ENCODE data around the gene MEP1A.
"Not testable (repeated sequence)": the region's sequence is repeated elsewhere in the genome, so short reads cannot be mapped to it uniquely, and the experiment has no call there.

Gene MEP1A

DNA sequence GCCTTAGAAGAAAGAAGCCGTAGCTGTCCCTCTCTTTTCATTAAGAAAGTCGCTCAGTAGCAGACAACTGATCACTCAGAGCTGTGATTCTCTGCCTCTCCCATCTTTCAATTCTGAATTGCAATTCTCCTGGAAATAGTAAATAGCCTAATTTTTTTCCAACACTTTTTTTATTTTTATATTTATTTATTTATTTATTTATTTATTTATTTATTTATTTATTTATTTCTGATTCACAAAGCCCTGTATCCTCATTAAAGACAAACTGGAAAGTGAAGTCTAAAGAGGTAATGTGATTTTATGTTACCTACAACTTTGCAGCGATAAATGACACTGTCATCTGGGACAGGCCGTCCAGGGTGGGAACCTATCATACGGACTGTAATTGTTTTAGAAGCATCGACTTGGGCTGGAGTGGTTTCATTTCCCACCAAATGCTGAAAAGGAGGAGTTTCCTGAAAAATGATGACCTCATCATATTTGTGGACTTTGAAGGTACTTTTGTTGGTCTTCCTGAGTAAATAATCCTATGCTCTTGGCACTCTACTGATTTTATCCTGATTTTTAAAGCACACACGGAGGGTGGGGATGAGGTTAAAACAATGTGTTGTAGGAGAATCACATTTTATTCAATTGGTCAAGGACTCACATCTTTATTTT is 41.2 kb downstream of the MEP1A start:
- FAIRE-seq, result not testable (repeated sequence)

DNA sequence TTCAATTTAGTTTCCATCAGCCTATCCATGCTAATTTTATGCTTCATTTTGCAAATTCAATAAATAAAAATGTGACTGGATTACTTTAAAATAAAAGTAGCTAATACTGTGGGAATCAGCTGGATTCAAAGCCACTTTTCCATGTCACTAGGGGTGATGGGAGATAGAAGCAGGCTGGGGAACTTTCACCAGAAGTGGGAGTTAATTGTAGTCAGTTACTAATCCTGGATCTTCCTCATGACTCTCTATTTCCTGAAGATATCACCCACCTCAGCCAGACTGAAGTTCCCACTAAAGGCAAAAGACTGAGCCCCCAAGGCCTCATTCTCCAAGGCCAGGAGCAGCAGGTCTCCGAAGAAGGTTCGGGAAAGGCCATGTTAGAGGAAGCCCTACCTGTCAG is 41.8 kb downstream of the MEP1A start:
- FAIRE-seq, result not testable (repeated sequence)

DNA sequence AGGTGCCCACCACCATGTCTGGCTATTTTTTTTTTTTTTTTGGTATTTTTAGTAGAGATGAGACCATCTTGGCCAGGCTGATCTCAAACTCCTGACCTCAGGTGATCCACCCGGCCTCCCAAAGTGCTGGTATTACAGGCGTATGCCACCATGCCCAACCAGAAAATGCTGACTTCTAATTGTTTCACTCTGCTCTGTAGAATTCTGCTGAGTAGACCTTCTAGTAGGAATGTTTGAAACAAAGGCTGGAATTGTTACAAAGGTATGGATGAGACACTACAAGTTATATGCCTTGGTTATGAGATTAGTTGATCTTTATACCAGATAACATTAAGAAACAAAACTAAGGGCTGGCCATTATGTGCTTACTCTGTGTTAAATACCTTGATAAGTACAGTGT is 44.8 kb downstream of the MEP1A start:
- FAIRE-seq, result no peak

DNA sequence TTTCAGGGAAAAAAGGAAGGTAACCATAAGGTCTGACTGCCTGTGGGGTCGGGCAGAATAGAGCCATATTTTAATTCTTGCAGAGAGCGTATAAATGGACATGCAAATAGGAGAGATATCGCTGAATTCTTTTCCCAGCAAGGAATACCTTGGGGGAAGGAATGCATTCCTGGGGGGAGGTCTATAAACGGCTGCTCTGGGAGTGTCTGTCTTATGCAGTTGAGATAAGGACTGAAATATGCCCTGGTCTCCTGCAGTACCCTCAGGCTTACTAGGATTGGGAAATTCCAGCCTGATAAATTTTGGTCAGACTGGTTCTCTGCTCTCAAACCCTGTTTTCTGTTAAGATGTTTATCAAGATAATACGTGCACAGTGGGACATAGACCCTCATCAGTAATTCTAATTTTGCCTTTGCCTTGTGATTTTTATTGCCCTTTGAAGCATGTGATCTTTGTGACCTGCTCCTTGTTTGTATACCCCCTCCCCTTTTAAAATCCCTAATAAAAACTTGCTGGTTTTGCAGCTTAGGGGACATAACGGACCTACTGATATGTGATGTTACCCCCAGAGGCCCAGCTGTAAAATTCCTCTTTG is 49.2 kb downstream of the MEP1A start:
- not testable (repeated sequence) for FAIRE-seq

DNA sequence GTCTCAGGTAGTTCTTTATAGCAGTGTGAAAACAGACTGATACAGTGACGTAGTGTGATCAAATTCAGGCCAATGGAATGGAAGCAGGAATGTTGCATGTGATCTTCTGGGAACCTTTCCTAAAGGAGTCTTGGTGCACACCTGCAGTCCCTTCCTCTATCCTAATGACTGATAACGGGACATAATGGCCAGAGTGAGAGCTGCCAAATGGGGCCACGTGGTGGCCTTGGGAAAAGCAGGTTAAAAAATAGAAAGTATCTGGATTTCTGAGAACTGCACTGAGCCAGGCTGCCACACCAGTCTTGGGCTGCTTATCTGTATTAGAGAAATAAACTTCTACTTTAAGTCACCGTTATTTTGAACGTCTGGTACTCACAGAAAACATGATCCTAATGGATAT is 51.9 kb downstream of the MEP1A start:
- FAIRE-seq, result no peak

DNA sequence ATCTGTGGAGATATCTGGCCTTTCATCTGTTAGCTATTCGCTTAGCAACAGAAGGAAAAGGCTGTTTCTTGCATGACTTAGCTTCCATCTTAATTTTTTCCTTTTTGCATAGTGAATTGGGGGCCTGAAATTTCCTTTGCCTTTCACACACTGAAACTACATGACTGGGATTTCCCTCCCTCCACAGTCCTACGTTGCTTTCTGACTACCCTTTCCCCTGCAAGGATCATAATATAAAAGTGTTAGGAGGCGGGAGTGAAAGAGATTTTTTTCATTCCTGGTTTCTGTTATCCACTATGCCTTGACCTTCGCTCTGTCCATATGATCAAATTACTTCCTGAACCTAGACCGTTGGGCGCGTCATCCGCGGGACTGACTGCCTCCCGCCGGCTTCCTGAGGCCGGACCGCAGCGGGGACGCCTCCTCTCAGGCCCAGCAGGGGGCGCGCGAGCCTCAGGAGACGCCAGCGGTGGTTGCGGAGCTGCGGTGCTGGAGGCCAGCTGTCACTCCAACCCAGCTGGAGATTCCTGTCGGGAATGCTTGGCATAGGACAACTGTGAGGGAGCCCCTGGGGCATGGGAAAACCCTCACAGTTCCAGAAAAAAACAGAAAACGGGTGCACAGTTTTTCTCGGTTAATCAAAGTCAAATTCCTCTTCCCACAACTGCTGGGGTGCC is 55.6 kb downstream of the MEP1A start:
- FAIRE-seq, result no peak

DNA sequence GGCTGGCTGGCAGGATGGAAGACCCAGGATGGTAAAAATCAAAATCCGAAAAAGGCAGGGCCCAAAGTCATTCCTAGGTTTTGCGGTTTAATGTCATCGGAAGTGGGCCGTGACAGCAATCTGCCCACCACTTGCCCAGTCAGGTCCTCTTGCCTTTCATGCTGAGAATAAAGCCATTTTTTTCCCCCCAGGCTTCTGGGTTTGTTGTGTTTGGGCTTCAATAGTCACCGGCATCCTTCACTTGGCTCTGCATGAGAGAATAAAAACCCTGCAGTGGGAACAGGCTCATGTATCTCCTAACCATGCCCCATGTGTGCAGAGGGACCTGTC is 56.1 kb downstream of the MEP1A start:
- FAIRE-seq, result no peak

DNA sequence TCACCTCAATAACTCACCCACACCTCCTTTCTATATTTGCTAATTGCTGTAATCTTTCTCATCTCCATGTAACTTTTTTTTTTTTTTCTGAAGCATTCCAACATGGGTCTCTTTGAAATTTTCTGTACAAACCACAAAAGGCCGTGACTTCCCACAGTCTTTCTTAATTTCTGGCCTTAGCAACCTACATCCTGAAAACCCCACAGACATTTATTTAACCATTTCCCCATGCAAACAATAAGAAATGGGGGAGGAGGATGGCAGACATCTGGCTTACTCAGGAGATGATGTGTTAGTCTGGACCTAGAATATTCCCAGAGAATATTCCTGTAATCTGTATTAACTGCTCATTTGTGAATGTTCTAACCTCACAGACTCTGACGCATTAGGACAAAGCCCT is 57.6 kb downstream of the MEP1A start:
- no peak for FAIRE-seq

DNA sequence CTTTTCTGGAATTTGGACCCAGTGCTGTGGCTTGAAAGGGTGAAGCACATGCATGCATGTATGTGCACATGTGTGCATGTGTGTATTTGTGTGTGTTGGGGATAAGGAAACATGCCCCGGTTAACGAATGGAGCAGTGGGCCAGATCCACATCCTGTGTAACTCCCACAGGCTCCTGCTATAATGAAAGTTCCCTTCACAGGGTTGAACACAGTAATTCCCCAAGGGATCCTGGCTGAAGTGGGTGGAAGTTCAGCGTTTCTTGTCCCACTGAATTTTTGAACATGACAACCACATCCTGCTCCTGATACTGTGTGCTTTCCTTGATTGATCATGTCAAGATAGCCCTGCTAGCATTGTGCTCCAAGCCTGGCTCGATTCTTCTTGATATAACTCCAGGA is 58.4 kb downstream of the MEP1A start:
- not testable (repeated sequence) for FAIRE-seq

DNA sequence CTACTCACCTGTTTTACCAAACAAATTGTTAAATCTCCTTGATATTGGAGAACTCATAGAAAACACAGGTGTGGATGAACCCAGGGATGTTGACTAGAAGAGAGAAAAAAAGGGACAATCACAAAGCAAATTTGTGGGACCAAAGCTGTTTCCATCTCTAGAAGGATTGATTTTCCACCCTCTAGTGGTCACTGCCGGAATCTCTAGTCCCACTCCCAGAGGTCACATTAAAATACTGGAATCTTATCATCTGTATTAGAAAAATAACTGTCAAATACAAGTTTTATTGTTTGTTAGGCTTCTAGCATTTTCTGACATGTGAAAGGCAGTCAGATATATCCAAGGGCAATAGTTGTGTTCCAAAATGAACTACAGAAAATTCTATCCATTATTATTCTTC is 62.8 kb downstream of the MEP1A start:
- not testable (repeated sequence) for FAIRE-seq

DNA sequence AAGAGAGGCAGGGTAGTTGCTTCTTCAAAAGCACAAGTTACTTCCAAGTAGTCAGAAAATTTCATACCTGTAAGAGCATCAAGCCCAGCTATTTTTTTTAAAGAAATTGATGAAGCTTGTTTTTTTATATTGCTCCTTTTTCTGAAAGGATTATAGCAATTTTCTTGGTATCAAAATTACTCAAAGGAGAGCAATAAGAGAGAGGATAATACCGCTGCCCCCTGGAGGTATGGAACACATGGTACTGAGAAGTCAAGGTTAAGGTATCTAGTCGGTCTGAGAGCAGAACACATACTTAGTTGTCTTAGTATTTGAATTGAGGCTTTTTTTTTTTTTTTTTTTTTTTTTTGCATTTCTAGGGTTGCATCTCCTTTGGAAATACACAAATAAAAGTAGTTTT is 69.2 kb downstream of the MEP1A start:
- FAIRE-seq, result no peak

DNA sequence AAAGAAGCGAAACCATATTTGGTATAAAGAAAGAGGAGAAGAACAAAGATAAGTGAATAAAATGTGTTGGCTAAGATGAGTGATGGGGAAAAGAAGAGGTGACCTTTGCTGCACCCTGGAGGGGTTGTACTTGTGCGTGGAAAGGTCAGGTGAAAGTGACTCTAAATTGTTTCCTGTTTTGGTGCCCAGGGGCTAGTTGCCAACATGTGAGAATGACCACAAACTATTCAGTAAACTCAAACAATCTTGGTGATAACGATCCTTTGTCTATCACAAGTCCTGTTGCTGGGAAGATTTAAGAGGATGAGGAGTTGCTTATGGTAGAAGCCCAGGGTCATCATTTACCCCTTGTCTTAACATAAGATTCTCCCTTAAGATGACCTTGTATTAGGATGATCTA is 70.6 kb downstream of the MEP1A start:
- FAIRE-seq, result no peak

DNA sequence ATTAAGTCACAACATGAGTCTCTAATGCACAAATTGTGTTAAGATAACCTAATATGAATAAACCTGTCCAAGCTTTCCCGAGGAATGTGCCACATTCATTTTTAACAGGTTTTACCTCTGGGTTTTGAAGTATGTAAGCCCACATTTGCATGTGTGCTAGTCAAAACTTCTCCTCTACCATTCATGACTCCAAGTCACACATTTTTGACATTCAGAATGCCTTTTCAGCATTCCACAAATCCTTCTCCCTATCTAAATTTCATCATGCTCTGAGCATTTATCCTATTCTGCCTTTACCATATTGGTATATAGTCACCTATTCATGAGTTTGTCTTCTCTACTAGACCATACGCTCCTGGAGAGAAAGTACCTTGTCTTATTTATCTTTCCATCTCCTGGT is 72.0 kb downstream of the MEP1A start:
- FAIRE-seq, result no peak

DNA sequence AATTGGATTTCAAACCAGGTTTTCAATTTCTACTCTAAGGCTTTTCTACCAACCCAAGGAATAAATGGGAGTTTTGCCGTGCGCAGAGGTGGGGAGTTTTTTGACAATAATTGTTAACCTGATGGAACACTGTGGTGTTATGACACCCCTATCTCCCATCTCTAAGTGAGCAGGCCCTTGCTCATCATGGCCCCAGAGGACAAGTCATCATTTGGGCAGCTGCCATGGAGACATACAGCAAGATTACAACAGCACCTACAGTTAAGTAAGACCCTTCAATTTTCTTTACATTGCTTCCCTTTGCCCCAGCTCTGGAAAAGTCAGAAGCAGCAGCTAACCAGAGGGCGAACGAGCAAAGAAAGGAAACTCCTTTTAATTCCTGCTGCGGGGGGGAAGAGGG is 74.2 kb downstream of the MEP1A start:
- no peak for FAIRE-seq

DNA sequence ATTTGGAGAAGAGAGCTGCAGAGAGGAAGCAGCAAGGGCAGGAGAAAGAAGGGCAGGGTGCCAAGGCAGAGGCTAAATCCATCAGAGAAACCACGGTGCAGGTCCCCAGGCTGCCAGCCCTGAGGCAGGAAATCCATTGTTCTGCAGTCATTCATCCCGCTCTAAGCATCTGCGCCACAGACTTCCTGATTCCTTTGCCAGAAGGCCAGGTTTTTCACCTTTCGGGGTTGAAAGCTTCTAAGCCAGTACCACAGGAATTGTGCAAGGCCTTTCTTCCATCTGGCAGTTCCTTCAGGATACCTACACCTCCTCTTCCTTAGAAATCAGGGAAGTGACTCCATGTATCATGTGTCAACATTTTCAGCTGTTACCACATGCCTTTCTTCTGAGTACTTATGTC is 82.9 kb downstream of the MEP1A start:
- no peak for FAIRE-seq

DNA sequence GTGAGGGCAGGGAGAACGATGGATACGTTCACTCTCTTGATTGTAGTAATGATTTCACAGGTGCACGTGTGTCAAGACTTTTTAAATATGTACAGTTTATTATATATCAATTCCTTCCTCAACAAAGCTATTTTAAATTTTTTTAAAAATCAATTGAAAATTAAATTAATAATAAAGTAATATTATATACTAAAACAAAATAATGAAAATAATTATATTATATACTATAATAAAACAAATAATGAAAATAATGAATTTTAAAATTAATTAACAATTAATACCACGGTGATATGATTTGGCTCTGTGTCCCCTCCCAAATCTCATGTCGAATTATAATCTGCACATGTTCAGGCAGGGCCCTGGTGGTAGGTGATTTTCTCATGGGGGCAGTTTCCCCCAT is 85.8 kb downstream of the MEP1A start:
- FAIRE-seq, result peak; percentile 85

DNA sequence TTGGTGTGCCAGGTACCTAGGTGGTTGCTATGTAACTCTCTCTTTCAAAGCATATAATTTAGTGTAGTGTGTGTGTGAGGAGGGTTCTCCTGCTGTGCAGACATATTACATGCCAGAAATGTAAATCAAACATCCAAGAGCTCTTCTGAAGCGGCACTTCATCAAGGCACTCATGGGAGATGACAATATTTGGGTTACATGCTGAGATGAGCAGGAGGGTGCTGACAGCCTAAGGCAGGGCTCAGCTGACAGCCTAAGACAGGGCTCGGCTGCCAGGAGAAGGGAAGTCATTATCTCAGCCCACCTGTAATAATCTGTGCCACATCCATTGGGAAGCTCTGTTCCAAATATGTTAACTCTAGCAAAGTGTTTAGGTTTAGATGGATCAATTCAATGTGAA is 89.5 kb downstream of the MEP1A start:
- no peak for FAIRE-seq

DNA sequence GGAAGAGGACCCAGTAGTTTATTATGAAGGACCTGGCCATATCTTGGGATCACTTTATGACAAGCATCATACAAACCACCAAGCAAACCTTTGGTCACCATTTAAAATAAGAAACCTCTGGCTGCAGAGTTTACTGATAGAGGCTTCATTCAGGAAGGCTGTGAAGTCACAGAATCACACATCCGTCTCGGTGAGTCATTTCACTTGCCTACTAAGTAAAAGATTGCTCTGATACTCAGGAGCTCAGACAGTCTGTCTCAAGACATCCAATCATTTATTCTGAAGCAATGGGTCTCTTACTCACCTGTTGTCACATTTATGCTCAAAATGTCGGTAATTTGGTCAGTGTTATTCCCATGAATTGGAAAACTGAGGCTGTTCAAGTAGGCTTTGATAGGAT is 94.8 kb downstream of the MEP1A start:
- FAIRE-seq, result no peak

DNA sequence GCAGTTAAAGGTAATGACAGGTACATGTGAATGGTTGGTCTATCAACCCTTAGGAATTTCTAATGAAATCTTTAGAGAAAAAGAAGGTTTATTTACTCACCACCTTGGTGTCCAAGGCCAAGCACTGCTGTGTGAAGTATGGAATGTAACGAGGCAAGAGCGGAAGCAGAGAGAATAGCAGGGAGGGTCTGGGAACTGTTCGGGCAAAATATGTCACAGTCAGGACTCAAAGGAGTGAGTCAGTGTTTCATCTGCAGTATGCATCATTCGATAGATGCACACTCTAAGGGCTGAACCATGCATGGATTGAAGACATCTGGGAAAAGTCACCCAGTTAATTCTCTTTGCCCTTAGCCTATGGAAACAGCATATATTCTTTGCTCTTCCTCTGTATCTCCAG is 95.4 kb downstream of the MEP1A start:
- no peak for FAIRE-seq

Data from A204.1 (cell line).